Measurements from ENCODE around the gene LNX2. TPM values are rescaled to one million over a fixed set of nuclear protein-coding genes. Genes with fewer than 3 reads are reported as not detected.

LNX2 gene
- polyA plus RNA-seq, 1 donor (not counting 4 experiments of a cell fraction or from before 2014, with no cell fraction given), result 17.0 TPM

DNA sequence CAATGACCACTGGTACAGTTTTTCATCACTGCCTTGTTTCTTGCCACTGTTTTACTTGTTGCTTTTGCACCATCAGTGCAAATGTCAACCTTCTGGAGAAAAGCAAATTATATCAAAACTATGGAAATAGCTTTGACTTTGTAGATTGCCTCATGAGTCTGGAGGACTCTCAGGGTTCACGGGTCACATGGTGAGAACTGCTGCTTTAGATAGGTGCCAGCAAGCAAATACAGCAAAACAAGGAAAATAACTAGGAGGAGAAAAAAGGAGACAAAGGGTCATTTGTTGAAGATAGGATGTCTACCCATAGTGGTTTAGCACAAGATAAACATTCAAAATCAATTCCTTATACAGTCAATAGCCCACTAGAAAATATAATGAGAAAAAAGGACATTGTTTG is 34.5 kb upstream of the LNX2 start:
- TF ChIP-seq EZH2 (IDR thresholded peaks at IDR 0.05; ENCODE audit: low read length), result no peak
- TF ChIP-seq, protein P1, sequence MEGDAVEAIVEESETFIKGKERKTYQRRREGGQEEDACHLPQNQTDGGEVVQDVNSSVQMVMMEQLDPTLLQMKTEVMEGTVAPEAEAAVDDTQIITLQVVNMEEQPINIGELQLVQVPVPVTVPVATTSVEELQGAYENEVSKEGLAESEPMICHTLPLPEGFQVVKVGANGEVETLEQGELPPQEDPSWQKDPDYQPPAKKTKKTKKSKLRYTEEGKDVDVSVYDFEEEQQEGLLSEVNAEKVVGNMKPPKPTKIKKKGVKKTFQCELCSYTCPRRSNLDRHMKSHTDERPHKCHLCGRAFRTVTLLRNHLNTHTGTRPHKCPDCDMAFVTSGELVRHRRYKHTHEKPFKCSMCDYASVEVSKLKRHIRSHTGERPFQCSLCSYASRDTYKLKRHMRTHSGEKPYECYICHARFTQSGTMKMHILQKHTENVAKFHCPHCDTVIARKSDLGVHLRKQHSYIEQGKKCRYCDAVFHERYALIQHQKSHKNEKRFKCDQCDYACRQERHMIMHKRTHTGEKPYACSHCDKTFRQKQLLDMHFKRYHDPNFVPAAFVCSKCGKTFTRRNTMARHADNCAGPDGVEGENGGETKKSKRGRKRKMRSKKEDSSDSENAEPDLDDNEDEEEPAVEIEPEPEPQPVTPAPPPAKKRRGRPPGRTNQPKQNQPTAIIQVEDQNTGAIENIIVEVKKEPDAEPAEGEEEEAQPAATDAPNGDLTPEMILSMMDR (optimal IDR thresholded peaks at IDR 0.05 in 1 of 3, IDR thresholded peaks at IDR 0.05 in 1 of 3, conservative IDR thresholded peaks at IDR 0.05 in 1 of 3; ENCODE audit: extremely low read depth in 1 of 3, insufficient read depth in 2 of 3, low read length in 3 of 3), result no peak
- dilution Hi-C loops (cut with MboI; ENCODE audit: extremely low pct_ligation_motif_present, low sequenced_read_pairs), result no loop called here
- Histone ChIP-seq H3K4me3 (ENCODE audit: control insufficient read depth in 2 of 3, extremely low read depth in 1 of 3, insufficient read depth in 2 of 3, low read depth in 1 of 3, low read length in 3 of 3) (no peak overlapping the region), H3K79me2 (ENCODE audit: control insufficient read depth, insufficient read depth, low read length) (peaks cover 1% of the 10 kb centered on the region), H3K9me3 (ENCODE audit: control insufficient read depth, low read depth, low read length) (peaks cover 7% of the 10 kb centered on the region), H3K27ac (ENCODE audit: control insufficient read depth, insufficient read depth, low read length) (no peak overlapping the region), H3K27me3 (ENCODE audit: control insufficient read depth, extremely low read depth, insufficient read depth, low read length) (no peaks in the 10 kb centered on the region), H3K4me2 (ENCODE audit: control insufficient read depth, extremely low read depth, insufficient read depth, low read depth, low read length) (no peak overlapping the region), H3K9ac (ENCODE audit: control insufficient read depth, extremely low read depth, insufficient read depth, low read length) (no peak overlapping the region), H3K36me3 (ENCODE audit: control insufficient read depth in 2 of 2, extremely low read depth in 1 of 2, insufficient read depth in 2 of 2, low read length in 2 of 2) (peaks cover 7% of the 10 kb centered on the region in 2 experiments), H3K4me1 (ENCODE audit: control insufficient read depth, extremely low read depth, insufficient read depth, low read length) (peaks cover 16% of the 10 kb centered on the region), H4K20me1 (ENCODE audit: control insufficient read depth, extremely low read depth, insufficient read depth, low read length) (no peaks in the 10 kb centered on the region), H2AFZ (ENCODE audit: control insufficient read depth, low read length) (no peak overlapping the region), H3K9me1 (ENCODE audit: control insufficient read depth, extremely low read depth, insufficient read depth, low read length) (no peaks in the 10 kb centered on the region)
- DNase-seq (ENCODE audit: low read depth, low spot score) (no peak), FAIRE-seq (no peak)

DNA sequence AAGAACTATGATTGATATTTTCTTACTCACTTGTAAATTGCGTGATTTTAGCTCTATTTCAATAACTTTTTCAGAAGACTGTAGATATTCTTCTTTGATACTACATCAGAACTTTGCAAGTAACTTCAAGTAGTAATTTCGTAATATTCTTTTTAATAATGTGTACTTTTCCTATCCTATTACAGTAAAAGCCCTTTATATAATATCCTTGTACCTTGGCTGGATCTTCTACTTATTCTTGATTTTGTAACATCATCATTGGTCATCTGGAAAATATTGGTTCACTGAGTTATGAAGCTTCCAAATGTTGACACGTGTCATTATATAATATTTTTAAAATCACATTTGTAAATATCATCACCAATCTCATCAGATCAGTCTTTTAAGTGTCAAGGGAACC is 33.7 kb upstream of the LNX2 start:
- FAIRE-seq (no peak), DNase-seq (ENCODE audit: low read depth, low spot score) (no peak)
- H3K27ac ChIP-seq (ENCODE audit: control insufficient read depth, insufficient read depth, low read length), result no peak overlapping the region
- no peaks in the 10 kb centered on the region for H4K20me1 ChIP-seq (ENCODE audit: control insufficient read depth, extremely low read depth, insufficient read depth, low read length)
- no peak overlapping the region for H3K9ac ChIP-seq (ENCODE audit: control insufficient read depth, extremely low read depth, insufficient read depth, low read length)
- no peak for TF ChIP-seq EZH2 (IDR thresholded peaks at IDR 0.05; ENCODE audit: low read length)
- TF ChIP-seq, protein P1 (optimal IDR thresholded peaks at IDR 0.05 in 1 of 3, IDR thresholded peaks at IDR 0.05 in 1 of 3, conservative IDR thresholded peaks at IDR 0.05 in 1 of 3; ENCODE audit: extremely low read depth in 1 of 3, insufficient read depth in 2 of 3, low read length in 3 of 3), result no peak
- dilution Hi-C loops (cut with MboI; ENCODE audit: extremely low pct_ligation_motif_present, low sequenced_read_pairs), result no loop called here
- H3K4me3 ChIP-seq (ENCODE audit: control insufficient read depth in 2 of 3, extremely low read depth in 1 of 3, insufficient read depth in 2 of 3, low read depth in 1 of 3, low read length in 3 of 3), result no peak overlapping the region
- peaks cover 1% of the 10 kb centered on the region for H3K79me2 ChIP-seq (ENCODE audit: control insufficient read depth, insufficient read depth, low read length)
- no peaks in the 10 kb centered on the region for H3K9me1 ChIP-seq (ENCODE audit: control insufficient read depth, extremely low read depth, insufficient read depth, low read length)
- H3K4me2 ChIP-seq (ENCODE audit: control insufficient read depth, extremely low read depth, insufficient read depth, low read depth, low read length), result no peak overlapping the region
- peaks cover 10 to 14% of the 10 kb centered on the region in 2 experiments for H3K36me3 ChIP-seq (ENCODE audit: control insufficient read depth in 2 of 2, extremely low read depth in 1 of 2, insufficient read depth in 2 of 2, low read length in 2 of 2)
- peaks cover 16% of the 10 kb centered on the region for H3K4me1 ChIP-seq (ENCODE audit: control insufficient read depth, extremely low read depth, insufficient read depth, low read length)
- peaks cover 10% of the 10 kb centered on the region for H3K9me3 ChIP-seq (ENCODE audit: control insufficient read depth, low read depth, low read length)
- H3K27me3 ChIP-seq (ENCODE audit: control insufficient read depth, extremely low read depth, insufficient read depth, low read length), result no peaks in the 10 kb centered on the region
- H2AFZ ChIP-seq (ENCODE audit: control insufficient read depth, low read length), result no peak overlapping the region
